ENCODE results near the gene ARHGDIA.

The ARHGDIA gene

GRCh38 chr17:81822996-81823819 is 47.9 kb downstream of the ARHGDIA start:
- DNase-seq: no peak

DNA sequence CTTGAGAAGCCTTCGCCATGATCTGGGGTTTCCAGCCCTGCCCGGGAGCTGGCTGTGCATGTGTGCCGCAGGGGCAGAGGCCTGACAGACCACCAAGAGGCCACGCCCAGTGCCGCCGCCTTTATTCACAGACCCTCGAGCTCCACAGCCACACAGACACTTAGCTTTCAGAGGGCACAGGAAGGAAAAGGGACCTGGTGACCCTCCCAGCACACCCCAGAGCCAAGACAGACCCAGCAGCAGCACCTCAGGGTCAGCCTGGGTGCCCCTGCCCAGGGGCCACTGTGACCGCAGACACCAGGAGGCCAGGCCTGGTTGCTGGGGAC is 48.9 kb downstream of the ARHGDIA start:
- no peak for DNase-seq

GRCh38 chr17:81821603-81822311 is 49.4 kb downstream of the ARHGDIA start:
- DNase-seq: no peak

DNA sequence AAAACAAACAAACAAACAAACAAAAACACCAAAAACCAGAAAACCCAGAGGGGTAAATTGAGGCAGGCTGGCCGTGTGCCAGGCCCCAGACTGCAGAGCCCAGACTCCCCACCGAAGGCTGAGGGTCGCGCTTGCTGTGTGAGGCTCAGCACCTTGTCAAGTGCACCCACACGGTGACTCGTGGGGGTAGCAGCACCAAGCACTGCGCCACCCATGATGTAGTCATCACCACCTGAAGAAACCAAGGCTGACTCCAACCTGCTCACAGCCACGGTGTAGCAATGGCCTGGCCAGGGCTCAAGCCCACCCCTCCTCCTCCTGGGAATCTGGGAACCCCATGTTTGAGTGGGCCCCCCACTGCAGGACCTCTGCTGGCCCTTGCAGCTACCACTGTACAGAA is 50.0 kb downstream of the ARHGDIA start:
- DNase-seq: no peak

DNA sequence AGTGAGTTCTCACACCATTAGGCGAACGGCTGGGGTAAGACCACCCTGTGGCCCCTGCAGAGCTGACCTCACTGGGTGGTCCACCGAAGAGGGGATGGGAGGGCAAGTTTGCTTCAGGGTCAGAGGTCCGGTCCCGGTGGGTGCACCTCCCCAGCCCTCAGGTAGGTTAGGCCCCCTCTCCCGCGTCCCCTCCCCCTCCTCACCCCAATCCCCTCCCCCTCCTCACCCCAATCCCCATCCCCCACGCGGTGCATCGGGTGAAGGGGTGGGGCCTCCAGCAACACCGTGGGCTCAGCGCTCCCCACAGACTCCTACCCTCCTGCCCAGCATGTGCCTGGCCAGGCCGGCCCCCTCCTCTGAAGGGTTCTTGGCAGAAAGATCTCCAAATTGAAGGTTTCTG is 51.4 kb downstream of the ARHGDIA start:
- no peak for DNase-seq

GRCh38 chr17:81817758-81818147 is 53.4 kb downstream of the ARHGDIA start:
- no peak for DNase-seq
